GM19043 (cell line): ENCODE measurements around the gene ANXA7.

Source experiments
- ATAC-seq: cut with Tn5 transposase; IDR thresholded peaks from one replicate; pipeline ENCODE4 v1.9.1; 2021; ENCODE audit warnings: low read depth; ENCODE audit not compliant: unreplicated experiment

ANXA7 gene

DNA sequence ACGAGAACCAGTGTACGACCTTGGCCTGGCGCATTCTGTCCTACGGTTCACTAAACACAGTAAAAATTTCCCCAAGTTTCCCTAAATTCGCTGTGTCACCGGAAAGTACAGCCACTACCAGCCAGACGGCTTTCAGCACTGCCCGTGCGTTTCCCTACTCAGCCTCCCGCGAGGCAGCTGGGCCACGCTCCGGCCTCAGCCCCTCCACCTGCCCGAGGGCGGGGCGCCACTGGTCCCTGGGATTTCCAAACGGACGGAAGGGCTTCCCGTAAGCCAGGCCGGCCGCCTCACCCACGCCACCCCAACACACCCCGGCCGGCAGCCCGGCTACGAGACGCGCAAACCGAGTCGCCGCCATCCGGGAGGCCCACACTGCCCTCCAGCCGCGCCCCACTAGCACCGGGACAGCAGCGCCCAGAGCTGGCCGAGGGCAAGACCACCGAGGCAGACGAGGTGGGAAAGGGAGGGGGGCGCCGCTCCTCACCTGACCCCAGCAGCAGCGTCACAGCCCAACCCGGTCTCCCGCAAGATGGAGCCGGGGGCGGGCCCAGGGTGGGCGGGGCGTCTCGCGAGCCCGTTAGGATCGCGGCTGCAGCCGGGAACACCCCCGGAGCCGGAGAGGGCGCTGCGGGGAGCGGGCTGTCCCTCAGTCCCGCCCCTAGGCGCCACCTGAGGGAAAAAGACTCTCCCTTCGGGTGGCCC, at the start of gene ANXA7:
ANXA7 (minus strand) TSS at position 531 of the 702 bp plus-strand sequence. CDS start 13,202 bp downstream, outside the sequence.
- peak; percentile 91 for ATAC-seq

DNA sequence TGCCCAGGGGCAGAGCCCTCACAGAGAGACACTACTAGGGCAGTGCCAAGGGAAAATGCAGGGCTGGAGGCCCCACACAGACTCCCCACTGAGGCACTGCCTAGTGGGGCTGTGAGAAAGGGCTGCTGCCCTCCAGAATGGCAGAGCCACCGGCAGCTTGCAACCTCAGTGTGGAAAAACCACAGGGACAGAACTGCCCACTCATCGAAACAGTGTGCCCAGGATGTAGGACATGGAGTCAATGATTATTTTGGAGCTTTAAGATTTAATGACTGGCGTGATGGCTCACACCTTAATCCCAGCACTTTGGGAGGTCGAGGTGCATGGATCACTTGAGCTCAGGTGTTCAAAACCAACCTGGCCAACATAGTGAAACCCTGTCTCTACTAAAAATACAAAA, 47.0 kb upstream of the ANXA7 start:
- ATAC-seq = no peak

DNA sequence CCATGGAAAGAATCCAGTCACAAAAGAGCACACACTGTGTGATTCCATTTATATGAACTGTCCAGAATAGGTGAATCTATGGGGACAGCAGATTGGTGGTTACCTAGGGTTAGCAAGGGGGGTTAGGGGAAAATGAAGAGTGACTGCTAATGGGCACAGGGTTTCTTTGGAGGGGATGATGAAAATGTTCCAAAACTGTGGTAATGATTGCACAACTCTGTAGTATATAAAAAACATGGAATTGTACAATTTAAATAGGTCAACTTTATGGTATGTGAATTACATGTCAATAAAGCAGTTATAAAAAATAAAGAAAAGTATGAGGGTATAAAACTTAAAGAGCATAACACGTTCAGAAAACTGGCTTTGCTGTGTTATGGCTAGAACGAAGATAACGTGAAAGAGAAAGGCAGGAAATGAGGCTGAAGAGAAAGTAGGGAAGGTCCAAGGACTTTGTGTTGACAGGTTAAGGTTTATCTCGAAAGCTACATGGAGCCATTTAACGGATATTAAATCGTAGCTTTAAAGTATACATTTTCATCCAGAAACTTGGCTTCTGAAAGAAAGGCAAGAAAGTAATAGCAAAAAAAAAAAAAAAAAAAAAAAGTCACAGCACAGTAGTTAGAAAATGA, 45.9 kb upstream of the ANXA7 start:
- no peak for ATAC-seq

DNA sequence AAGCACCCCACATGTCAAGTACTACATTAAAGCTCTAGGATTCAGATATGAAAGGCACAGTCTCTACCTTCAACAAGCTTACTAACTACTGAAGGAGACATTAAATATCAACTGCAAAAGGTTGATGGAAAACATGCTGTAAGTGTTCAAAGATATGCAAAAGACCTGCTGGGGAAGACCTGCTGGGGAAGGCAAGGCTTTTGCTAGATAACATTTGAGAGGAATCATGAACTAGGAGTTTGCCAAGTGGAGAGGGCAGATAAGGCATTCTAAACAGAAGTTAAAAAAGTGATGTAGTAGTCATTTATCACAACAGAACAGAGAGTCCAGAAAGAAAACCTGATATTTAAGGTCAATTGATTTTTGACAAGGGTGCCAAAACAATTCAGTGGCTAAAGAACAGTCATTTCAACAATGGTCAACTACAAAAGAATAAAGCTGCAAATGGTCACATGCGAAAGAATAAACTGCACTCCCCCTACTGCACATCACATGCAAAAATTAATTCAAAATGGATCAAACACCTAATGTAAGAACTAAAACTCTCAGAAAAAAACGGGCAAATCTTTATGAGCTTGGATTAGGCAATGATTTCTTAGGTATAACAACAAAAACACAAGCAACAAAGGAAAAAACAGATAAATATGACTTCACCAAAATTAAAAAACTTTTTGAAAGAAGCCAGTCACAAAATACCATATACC, 42.5 kb upstream of the ANXA7 start:
- ATAC-seq = no peak

DNA sequence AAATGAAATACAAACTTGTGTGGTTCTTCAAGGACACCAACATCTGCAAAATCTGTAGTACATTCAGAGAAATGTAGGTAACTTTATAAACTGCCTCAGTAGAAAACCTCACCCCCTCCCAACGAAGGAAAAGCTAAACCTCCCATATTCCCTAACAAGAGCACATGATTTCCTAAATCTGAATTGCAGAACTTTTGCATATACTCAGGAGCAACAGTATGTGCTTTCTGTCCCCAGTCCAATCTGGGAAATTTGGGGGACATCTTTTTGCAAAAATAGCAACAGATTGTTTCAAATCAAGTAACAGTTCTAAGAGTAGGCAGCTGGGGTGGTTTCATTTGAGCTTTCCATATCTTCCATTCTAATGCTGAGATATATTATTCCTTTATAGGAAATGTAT, 35.3 kb upstream of the ANXA7 start:
- ATAC-seq = no peak

DNA sequence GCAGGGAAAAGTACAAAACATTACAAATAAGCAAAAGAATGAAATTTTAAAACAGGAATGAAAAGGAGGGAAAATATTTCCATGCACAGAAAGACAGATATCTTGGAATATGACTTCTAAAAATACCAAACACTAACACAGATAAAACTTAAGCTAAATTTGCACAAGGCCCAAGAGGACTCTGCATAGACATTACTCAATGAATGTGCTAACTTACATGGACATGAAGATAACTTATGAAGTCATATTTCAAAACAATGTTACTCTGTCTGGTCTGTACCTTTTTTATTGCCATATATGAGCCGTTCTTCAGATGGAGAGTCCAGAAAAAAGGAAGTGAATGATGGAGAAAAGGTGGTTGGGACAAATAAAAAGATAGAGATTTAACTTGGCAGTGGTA, 34.5 kb upstream of the ANXA7 start:
- no peak for ATAC-seq

DNA sequence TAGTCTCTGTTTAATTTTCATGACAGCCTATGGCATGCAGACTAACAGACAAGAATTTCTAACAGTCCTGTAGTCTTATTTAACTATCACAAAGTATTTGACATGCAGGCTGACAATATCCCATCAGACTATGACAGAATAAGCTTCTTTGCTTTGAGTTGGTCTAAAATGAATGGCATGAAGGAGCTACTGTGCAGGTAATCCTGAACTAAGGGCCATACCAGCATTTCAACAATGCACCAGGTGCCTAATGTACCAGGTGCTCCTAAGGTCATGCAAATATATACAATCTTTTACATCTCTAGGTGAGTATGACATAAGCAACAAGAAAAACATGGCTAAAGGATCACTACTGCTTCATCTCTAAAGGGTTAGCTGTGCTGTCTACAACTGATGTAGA, 33.1 kb upstream of the ANXA7 start:
- no peak for ATAC-seq

DNA sequence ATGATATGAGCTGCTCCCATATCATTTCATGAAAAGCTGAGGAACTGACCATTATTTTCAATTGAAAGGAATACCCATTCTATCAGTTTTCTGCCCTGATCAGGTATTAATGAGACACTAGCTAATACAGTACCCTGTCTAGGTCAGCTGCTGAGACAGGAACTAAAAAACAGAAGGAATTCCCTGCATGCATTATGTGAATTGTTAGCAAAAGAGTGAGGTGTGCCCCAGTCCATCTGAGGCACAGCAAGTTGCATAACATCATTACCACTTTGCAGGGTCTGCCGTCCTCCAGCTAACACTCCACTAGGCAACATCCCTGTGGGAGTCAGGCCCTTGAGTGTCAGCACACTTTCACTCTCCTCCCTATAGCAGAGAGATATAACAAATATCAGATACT, 30.6 kb upstream of the ANXA7 start:
- ATAC-seq = no peak

DNA sequence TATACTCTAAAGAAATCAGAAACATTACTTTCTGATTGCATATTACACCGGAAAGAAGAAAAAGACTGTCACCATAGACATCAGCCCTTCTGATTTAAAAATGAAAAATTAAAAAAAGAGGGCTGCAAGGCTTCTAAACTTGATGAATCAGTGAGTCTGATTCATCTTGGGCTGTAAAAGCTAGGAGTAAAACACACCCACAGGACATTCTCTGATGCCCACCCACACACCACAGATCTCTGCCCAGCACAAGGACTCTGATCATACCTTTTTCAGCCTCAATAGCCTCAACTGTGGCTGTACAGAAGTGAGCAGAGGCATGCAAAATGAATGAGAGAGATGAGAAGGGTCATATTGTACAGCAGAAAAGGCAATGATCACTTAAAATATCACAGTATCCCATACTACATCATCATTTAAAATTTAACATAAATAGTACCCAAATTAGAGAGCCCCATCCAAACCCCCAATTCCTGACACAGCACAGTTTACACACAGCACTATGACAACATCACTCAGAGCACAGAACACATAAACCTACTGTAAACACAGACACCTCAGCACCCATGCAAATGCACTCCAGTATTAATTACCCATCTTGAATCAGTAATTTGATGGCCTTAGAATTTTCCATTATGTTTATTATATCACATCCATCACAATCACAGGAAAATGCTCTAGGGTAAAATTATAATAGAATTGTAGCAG, 25.9 kb upstream of the ANXA7 start:
- no peak for ATAC-seq

DNA sequence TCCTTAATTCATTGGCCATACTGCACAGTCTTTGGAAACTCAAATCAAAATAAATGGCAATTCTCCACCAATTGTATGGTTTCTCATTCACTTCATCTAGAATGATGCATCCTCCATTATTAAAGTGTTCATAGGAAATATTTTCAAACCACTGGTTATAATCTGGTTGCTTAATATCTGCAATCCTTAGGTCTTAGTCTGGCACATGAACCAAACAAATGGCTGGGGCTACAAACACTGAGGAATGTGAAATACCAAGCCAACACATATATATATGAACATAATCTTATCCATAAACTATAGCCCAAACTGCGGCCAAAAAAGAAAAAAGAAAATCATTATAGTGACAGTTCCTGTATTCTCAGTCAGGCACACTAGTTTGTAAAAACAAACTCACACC, 25.2 kb upstream of the ANXA7 start:
- ATAC-seq = no peak

DNA sequence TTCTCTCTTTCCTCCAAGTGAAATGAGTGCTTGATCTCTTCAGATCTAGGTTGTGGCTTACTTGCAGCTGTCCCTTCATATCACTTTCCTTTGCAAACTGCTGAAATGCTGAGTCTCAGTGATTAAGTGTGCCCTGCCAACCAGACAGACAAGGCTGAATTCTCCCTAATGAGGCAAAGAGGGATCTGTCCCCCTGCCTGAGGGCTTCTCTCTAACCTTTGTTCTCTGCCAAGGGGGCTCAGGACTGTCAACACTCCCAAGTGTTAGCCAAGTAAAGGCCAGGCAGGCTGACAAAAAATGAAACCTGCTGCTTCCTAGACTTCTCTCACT, 19.6 kb upstream of the ANXA7 start, which contains the start of gene MSS51:
MSS51 (minus strand) TSS at position 24 of the 330 bp plus-strand sequence. CDS start 5,277 bp downstream, outside the sequence.
- no peak for ATAC-seq

DNA sequence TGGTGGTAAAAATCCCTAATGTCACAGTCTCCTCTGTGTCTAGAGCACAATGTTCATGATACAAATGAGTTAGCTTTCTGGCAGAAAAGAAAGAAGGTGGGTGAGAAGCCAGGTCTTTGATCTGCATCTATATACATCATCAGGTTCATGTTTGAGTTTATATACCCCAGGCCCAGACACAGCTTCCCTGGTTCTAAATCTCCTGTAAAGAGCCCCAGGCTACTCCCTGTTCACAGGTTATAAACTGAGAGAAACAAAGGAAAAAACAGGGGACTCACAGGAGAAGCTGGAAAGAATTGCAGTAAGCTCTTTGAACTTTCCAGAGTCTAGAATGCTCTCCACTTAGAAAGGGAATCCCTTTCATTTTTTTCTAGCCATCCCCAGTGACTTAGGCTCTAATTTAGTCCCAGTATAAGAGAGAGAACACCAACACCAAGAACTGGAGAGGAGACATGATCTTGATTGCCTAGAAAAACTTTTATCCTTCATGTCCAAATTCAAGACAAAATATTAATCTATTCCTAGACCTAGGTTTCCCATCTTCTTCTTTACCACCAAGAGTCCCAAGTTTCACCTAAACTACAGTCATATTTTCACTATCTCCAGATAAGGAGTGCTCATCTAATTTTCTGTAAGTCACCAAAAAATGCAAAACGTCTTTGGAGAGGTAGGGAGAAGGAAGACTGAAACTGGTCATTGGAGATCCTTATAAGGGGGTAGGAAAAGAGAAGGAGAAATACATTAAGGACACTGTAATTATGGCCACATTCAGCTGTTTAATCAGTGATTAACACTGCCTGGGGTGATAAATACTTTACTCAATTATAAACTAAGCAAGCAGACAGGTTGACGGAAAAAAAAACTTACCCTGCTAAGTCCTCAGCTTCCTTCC, 19.0 kb upstream of the ANXA7 start:
- ATAC-seq = no peak

DNA sequence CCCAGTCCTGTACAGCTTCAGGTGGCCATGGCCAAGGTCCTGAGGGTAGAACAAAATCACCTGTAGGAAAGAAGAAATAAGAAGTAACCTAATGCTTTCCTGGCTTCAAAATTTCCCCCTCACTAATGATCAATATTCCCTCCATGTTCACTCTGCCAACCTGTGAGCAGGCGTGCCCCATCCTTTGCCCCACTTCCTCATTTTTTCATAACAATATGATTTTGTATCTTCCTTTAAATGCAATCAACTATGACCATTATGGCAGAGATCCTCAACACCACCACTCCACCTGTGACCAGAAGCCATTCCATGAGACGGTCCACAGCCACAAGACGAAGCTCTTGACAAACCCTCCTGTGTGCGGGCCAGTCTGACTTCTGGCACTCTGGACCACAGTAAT, 12.5 kb upstream of the ANXA7 start:
- no peak for ATAC-seq

DNA sequence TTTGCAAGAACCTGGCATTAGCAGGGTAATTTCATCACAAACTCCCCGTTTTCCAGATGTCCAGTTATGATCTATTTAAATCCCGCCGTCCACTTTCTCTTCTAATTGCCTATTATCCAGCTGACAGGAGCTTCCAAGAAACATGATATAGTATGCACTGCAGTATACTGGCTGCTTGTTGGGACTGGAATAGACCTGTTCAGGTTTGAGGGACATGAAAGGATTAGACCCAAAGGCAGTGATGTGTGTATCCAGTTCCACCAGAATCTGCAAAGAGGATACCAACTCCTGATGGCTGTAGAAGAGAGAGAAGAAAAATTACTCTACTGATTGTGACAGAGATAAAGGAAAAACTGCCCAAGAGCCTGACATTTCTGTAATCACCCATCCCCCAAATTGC, 10.6 kb upstream of the ANXA7 start:
- no peak for ATAC-seq

DNA sequence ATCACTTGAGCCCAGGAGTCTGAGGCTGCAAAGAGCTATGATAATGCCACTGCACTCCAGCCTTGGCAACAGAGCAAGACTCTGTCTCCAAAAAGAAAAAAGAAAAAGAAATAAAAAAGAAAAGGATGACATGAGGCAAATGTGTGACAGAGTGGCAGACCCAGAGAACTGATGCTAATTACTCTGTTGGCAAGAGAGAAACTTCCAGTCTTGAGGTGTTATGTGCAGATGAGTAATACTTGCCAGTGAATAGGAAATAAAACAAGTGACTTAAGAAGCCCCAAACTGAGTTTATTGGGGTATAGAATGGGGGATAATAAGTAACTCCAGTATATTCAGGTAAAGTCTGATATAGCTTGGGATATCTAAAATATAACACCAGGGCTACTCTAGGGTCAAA, 9.5 kb upstream of the ANXA7 start:
- no peak for ATAC-seq

DNA sequence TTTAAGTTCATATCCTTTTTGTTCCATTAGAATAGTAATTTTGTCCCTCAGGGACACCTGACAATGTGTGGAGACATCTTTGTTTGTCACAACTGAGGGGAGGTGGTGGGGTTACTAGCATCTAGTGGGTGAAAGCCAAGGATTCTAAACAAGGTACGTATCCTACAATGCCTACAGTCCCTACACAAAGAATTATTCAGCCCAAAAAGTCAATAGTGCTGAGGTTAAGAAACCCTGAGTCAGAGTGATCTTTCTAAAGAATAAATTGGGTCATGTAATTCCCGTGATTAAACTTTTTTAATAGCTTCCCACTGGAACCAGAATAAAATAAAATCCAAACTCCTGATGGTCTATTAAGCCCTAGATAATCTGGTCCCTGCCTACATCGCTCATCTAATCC, 2.7 kb upstream of the ANXA7 start:
- no peak for ATAC-seq

DNA sequence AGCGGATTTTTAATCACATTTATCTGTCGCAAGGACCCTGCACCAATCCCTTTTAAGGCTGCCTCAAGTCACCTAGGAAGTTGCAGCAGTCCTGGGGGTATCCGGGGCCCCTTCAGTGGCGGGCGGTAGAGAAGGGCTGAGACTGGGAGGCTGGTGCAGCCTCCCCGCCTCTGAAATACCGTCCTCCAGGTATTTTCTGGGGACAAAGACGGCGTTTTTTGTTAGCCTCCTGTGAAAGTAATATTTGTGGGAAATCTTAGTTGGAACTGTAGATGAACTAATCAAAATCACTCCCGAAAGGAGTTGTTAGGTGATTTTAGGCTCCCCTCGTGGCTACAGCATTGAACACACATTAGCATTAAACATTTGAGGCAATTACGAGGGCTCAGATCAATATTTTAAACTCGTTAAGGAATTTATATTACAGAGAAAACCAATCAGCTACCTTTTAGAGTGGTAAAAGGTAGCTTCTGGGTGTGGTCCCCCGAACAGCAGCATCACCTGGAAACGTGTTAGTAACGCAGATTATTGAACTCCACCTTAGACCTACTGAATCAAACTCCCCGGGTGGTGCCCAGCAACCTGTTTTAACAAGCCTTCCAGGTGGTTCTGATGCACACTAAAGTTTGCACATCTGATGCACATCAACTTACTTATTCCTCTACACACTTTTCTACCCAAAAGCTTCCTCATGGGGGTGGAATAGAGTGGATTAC, 530 bp upstream of the ANXA7 start:
- ATAC-seq = peak; percentile 21

DNA sequence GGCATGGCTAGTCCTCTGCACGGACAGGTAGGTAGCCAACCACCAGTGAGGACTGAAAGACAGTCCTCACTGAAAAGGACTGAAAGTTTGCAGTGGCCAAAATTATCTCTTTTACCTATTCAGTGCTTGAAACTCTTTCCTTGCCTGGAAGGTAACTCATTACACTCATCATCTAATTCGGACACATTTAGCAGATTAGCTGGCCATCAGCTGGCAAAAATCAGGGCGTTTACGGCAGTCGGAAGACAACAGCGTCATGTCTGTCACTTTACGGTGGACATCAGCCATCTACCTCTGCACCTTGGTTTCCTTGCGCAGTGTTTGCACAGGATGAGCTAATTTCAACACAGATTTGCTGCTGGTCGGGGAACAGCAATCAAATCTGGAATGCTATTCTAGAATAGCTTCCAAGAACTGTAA, 740 bp downstream of the ANXA7 start:
- ATAC-seq = peak; percentile 4

DNA sequence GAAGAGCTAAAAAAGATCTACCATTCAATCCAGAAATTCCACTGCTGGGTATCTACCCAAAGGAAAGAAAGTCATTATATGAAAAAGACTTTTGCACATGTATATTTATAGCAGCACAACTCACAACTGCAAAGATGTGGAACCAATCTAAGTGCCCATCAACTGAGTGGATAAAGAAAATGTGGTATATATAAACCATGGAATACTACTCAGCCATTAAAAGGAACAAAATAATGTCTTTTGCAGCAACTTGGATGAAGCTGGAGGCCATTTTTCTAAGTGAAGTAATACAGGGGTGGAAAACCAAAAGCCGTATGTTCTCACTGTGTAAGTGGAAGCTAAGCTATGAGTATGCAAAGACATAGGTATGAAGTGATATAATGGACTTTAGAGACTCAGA, 3.0 kb downstream of the ANXA7 start:
- ATAC-seq = no peak
